ENCODE results near the gene LRRC27.
"Not testable (repeated sequence)": the region's sequence is repeated elsewhere in the genome, so short reads cannot be mapped to it uniquely, and the experiment has no call there.

The LRRC27 gene

DNA sequence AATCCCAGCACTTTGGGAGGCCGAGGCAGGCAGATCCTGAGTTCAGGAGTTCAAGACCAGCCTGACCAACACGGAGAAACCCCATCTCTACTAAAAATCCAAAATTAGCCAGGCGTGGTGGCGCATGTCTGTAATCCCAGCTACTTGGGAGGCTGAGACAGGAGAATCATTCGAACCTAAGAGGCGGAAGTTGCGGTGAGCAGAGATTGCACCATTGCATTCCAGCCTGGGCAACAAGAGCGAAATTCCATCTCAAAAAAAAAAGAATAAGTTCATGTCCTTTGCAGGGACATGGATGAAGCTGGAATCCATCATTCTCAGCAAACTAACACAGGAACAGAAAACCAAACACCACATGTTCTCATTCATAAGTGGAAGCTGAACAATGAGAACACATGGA lies 17.1 kb upstream of the LRRC27 start:
- DNase-seq (ENCODE audit: low read depth in 2 of 2): not testable (repeated sequence)

DNA sequence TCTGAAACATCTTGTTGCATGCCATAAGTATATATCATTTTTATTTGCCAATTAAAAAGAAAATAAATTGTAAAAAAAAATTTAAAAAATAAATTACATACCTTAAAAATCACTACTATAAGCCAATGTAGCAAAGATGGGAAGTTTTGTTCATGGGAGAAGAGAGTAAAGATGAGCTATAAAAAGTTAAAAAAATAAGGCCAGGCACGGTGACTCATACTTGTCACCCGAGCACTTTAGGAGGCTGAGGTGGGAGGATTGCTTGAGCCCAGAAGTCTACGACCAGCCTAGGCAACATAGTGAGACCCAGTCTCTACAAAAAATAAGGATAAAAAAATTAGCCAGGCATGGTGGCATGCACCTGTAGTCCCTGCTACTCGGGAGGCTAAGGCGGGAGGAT lies 15.9 kb upstream of the LRRC27 start:
- DNase-seq (ENCODE audit: low read depth in 2 of 2): no peak

DNA sequence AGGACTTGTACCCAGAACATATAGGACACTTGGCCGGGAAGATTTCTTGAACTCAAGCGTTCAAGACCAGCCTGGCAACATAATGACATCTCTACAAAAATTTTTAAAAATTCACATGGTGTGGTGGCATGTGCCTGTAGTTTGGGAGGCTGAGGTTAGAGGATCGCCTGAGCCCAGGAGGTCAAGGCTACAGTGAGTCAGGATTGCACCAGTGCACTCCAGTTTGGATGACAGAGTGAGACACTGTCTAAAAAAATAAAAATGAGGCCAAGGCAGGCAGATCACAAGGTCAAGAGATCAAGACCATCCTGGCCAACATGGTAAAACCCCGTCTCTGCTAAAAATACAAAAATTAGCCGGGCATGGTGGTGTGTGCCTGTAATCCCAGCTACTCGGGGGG lies 14.5 kb upstream of the LRRC27 start:
- DNase-seq (ENCODE audit: low read depth in 2 of 2): not testable (repeated sequence)

DNA sequence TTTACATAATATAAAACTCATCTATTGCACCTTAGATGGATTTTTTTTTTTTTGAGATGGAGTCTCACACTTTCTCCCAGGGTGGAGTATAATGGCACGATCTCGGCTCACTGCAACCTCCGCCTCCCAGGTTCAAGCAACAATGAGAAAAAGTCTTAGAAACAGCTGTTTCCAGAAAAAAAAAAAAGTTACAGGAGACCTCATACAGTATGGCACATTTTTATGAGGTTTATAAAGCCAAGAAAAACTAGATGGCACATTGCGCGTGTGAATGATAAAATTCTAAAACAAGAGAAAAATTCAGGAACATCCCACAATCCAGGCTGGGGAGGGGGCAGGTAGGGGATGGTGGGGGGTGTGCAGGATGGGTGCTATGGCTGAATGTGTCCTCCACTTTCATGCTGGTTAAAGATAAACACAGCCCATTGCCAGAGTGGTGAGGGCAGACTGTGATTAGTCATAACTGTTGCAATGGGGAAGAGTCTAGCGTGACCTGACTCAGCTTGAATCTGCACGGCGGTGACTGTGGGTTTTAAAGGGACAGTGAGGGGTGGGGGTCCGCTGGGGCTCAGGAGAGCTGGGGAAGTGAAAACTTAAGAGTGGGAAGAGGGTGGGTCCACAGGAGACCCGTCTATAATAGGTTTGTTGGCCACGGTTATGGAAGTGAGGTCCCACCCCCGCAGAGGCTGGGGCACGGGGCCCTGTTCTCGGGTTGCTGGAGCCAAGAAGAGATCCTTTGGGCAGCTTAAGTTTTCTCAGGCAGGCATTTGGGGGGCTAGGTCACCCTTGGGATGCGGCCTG lies 11.9 kb upstream of the LRRC27 start:
- DNase-seq (ENCODE audit: low read depth in 2 of 2): no peak

DNA sequence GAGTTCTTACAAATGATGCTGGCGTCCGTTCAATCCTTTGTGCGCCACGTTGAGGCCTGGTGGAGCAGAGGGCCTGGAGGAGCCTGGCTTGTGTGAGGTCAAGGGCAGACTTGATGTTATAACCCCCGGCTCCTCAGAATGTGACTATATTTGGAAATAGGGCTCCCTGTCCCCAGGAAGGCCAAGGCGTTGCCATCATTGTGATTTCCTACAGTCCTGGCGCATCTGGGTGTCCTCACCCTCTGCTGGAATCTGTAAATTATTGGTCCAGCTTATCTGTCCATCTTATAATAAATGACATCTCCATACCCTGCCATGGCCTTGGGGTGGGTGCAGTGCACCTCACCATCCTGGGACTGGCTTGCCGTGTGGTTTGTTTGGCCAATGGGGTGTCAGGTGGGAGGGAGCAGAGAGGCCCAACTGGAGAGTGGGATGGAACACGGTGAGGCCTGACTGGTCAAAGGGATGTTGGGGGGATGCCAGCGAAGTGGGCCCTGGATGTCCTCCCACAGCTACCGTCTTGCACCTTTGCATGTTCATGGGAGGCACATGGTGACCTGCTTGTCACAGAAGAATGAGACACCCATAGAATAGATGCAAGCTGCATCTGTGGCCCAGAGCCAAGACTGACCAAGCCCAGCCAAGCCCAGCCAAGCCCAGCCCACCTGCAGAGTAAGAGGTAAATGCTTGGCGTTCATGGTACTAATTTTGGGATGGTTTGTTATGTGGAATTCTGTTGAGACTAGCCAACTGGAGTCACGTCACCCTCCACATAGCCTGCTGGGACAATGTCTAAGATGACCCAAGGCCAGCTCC lies 11.1 kb upstream of the LRRC27 start:
- no peak for DNase-seq (ENCODE audit: low read depth in 2 of 2)

DNA sequence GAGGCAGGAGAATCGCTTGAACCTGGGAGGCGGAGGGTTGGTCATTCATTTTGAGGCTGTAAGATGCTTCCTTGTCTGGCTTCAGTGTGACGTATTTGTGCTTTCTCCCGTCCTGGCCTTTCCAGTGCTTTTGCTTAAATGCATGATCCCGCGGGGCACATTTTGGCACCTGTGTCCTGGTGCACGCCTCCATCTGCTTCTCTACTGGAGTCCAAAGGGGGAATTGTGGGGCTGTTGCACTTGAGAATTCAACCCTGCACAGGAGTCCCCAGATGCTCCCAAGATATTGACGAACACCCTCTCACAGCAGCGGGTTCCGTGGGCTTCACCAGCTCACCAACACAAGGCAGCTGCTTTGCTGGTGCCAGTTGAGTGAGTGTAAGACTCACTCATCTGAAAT lies 10.3 kb upstream of the LRRC27 start:
- DNase-seq (ENCODE audit: low read depth in 2 of 2): no peak

DNA sequence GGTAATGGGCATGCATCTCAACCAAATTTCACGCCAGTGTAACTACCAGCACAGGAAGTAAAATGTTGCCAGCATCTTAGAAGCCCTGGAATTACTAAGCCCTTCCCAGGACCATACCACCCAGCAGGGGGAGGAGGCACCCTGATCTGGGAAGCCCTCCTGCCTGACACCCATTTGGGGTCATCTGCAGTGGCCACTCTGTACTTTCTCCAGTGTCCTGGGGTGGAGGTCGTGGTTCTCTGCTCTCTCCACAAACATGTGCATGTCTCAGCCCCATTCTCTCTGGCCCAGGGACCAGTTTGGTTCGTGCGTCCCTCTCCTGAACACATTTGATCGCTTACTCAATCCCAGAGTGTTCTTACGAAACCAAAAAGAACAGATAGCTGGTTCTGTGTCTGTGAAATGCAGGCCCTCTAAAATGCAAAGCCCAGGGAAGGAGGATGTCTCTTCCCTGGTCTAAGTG lies 9.4 kb upstream of the LRRC27 start:
- no peak for DNase-seq (ENCODE audit: low read depth in 2 of 2)

DNA sequence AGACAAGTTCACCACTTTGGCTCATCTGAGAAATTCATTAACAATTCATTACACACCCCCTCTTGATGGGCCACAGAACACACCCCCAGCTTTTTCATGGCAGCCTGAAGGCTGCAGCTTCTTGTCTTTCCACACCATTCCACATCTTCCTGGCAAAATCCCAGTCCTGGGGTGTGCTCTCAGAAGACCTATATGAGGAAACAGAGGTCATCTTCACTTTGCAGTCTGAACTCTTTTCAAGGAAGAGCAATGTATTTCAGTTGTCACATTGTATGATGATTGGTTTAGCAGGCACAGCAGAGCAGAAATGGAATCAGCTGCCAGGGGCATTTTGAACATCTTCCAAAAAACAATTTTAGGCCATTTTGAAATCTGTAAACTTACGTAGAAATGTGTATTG lies 7.8 kb upstream of the LRRC27 start:
- no peak for DNase-seq (ENCODE audit: low read depth in 2 of 2)

DNA sequence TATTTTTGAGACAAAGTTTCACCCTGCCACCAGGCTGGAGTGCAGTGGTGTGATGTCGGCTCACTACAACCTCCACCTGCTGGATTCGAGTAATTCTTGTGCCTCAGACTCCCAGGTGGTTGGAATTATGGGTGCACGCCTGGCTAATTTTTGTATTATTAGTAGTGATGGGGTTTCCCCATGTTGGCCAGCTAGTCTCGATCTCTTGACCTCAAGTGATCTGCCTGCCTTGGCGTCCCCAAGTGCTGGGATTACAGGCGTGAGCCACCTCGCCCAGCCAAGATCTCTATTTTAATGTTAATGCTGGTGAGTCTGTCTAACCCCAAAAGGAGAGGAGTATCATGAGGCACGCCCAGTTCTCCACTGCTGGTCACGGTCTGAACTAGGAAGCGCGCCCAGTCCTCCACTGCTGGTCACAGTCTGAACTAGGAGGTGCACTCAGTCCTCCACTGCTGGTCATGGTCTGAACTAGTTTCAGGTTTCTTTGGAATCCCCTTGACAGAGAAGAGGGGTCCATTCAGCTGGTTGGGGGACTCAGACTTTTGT lies 5.6 kb upstream of the LRRC27 start:
- DNase-seq (ENCODE audit: low read depth in 2 of 2): no peak

DNA sequence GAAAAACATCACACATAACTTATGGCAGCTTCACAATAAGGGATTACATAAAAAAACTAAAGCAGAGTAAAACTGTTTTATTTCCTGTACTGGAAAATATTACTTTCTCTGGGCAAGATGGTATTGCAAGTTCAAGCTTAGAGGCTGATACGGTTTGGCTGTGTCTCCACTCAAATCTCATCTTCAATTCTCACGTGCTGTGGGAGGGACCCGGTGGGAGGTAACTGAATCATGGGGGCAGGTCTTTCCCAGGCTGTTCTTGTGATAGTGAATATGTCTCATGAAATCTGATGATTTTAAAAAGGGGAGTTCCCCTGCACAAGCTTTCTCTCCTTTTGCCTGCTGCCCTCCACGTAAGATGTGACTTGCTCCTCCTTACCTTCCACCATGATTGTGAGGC lies 5.1 kb upstream of the LRRC27 start:
- DNase-seq (ENCODE audit: low read depth in 2 of 2): no peak

DNA sequence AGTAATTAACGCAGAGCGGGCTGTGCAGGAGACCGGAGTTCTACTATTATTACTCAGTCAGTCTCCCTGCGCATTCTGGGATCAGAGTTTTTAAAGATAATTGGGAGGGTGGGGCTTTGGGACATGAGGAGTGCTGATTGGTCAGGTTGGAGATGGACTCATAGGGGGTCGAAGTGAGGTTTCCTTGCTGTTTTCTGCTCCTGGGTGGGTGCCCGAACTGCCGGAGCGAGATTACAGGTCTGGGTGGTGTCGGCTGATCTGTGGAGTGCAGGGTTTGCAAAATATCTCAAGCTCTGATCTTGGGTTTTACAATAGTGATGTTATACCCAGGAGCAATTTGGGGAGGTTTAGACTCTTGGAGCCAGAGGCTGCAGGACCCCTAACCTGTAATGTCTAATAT lies 3.9 kb upstream of the LRRC27 start:
- DNase-seq (ENCODE audit: low read depth in 2 of 2): no peak

DNA sequence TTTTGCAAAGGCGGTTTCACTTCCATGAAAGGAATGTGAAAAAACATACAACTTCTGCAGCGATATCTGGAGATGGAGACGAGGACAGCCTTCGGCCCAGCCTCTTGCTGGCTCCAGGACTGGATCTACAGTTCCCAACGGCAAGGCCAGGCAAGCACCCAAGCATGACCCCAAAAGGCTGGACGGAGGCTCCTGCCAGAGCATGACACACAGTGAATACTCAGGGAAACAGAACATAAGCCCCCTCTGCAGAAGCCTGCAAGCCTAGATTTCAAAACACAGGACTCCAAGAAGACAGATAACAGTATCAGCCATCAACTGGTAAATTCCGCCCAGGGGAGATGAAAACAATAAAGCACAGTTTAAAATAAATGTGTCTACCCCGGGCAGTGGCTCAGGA lies 3.3 kb upstream of the LRRC27 start:
- DNase-seq (ENCODE audit: low read depth in 2 of 2): no peak

DNA sequence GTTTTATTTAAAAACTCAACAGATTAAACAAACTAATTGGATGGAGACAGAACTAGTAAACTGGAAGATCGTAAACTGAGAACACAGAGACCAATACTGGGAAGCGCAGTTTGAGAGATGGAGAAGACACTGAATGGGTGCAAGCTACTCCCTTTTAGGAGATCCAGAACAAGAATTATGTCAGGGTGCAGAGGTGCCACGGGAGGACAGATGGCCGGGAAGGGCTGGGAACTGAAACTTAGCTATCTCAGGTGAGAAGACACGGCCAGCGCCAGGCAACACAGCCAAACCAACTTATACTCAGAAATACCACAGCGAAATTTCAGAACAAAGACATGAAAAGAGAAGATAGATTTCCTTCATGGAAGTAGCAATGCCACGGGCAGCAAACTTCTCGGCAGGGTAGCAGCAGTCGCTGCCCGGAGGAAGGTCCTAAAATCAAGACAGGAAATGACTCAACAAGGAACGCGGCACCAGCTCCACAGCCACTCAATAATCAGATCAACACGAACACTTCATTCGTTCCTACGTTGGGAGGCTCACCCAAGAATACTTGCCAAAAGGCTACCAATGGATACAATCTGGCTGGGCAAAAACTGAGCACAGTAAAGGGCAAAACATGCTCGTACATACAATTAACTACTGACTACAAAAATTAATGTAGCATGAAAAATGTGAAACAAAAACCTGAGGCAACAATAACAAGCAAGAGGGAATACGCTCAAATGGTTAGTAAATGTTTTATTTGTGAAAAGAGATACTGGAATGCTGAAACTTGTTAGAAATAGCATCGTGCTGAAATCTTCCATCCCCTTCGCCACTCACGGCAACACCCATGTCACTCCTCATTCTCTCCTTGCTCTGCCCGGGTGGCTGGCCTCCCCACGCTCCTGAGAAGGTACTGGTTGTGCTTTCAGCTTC lies 2.2 kb upstream of the LRRC27 start:
- no peak for DNase-seq (ENCODE audit: low read depth in 2 of 2)

DNA sequence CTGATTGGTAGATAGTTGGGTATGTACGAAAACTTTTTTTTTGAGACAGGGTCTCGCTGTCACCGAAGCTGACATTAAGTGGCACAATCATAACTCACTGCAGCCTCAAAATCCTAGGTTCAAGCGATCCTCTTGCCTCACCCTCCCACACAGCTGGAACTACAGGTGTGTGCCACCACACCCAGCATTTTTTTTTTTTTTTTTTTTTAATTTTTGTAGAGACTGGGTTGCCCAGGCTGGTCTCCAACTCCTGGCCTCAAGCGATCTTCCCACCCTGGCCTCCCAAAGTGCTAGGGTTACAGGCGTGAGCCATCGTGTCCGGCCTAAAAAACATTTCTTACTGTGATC lies 1.5 kb upstream of the LRRC27 start:
- DNase-seq (ENCODE audit: low read depth in 2 of 2): no peak

DNA sequence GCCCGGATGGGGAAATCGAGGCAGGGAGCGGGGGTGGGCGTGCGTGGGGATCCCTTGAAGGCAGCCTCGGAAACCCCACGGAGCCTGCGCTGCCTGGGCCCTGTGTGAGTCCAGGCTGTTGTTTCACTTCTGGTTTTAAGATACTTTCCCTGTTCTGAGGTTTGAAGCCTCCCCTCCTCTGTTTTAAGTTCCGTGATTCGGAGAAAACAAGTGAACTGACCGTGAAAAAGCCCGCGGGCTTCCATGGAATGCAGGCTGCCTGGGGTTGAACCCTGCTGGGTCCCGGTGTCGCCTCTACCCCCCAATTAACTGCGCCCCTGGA lies 401 bp downstream of the LRRC27 start:
- DNase-seq (ENCODE audit: low read depth in 2 of 2): no peak

DNA sequence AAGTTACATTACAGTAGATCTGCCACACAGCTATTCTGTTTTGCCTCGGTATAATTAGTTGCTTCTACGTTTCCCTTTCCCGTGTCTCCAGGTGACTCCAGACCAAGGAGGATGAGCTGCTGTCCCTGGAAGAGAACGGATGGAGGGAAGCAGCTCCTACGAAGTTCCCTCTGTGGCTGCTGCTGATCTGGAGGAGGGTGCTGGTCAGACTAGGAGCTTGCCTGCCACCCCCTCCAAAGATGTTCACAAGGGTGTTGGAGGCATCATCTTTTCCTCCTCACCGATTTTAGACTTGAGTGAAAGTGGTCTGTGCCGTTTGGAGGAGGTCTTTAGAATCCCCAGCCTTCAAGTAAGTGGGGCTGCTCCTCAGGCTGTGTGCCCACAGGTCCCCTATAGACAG lies 1.4 kb downstream of the LRRC27 start:
- DNase-seq (ENCODE audit: low read depth in 2 of 2): no peak

DNA sequence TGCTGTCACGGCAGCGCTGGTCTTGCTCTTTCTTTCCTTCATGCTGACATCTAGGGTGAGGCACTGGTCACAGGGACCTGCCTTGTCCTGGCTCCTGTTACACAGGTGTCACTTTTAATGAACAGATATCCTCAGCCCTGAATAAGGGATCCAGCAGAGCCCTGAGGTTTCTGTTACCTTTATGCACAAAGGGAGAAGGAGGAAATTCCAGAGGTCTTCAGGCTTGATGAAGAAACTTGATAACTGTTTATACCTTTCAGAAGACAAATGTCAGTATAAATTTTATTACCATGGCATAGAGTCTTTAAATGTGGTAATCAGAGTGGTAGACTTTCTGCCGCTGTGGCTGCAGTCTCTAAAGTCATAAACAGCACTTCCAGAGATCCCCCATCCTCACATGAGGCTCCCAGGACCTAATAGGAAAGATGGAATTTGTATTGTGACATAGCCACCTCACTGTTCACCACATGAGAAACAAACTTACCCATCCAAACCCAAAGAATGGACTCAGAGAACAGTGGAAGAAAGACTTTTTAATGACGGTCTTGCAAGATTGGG lies 2.7 kb downstream of the LRRC27 start:
- DNase-seq (ENCODE audit: low read depth in 2 of 2): no peak

DNA sequence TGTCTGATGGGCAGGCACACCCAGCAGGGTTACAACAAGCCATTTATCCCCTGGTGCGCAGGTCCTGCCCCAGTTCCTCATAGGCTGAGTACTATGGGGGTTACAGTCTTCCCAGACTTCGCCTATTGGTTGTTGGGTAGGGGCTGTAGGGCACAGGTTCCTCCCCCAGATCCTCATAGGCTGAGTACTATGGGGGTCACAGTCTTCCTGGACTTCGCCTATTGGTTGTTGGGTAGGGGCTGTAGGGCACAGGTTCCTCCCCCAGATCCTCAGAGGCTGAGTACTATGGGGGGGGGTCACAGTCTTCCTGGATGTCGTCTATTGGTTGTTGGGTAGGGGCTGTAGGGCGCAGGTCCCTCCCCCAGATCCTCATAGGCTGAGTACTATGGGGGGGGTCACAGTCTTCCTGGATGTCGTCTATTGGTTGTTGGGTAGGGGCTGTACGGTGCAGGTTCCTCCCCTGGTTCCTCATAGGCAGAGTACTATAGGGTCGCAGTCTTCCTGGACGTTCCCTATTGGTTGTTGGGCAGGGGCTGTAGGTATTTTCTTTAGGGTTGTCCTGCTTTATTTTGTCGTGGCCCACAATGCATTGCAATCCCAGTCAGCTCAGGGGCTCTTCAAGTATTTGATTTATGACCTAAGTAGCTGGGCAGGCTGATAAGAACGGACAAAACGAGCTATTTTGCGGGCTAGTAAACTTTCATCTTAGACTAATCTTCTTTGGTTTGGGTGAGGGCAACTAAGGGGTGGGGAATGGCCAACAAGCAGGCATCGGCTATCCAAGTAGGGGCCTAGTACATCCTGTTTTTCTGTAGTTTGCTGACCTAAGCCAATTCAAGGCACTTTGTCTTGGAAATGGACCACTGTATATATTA lies 3.4 kb downstream of the LRRC27 start:
- DNase-seq (ENCODE audit: low read depth in 2 of 2): no peak

DNA sequence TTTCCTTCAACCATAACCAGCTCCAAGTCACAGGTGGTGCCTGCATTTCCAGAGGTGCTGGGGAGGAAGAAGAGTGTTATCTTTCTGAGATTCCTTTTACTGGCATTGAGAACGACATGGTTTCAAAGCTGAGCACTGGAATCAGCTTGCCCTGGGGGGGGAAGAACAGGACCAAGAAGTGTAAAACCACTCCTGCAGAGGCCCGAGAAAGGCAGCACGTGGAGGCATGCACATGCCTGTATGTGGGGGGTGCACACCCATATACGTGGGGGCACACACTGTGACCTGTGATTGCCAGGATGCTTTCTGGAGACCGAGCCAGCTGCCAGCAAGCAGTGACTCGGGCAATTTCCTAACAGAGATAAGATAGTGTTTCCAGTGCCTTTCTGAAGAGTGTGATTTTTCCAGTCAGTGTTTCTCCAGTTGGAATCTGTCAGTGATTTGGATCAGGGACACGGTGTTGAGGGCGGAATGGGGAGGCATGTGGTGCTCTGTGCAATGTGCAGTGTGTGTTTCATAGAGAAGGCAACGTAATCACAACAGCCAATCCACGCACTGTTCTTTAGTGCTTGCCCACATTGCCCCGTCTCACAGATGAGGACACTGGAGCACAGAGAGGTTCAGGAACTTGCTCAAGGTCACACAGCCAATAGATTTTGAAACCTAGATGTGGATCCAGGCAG lies 4.2 kb downstream of the LRRC27 start:
- DNase-seq (ENCODE audit: low read depth in 2 of 2): no peak

DNA sequence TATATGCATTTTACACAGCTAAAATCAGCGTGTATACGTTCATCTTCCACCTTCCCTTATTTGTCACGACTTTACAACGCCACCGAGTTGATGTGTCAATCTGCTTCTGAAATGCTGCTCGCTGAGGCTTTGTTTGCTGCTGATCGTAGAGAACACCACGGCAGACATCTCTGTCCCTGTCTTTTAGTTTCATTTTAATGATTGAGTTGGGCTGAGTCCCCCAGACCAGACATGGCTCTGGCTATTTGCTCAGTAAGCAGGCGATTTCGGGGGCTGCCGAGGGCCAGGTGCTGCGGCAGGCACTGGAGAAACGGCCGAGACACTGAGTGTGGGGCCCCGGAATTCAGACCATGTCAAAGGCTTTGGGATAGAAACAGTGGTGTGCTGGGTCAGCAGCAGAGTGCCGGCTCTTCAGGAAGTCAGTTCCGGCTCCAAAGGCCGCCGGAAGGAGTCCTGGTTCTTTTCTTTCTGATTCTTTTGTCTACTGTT lies 5.0 kb downstream of the LRRC27 start:
- no peak for DNase-seq (ENCODE audit: low read depth in 2 of 2)

All from stimulated activated CD8-positive, alpha-beta memory T cell treated with anti-CD3 and anti-CD28 coated beads, Interleukin-7, amount 100 ng/mL, for 1 hour (primary cell).